ENCODE results near the gene ASB3. TPM values are rescaled to one million over a fixed set of nuclear protein-coding genes. Genes with fewer than 3 reads are reported as not detected.
A peak's percentile ranks its signal among the peaks of the same experiment; 100 is the strongest.

ASB3 gene
- polyA plus RNA-seq, 3 donors = 6.7 to 14.9 (median 8.1) TPM

DNA sequence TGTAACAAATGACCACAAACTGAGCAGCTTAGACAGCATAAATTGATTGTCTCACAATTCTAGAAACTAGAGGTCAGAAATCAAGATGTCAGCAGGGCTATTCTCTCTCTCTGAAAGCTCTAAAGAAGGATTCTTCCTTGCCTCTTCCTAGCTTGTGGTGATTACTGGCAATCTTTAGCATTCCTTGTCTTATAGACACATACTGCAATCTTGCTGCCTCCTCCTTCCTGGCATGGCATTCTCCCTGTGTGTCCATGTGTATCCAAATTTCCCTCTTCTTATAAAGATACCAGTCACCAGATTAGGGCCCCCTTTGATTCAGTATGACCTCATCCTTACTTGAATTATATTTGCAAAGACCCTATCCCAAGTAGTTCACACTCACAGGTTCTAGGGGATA lies 2.3 kb downstream of the ASB3 start:
- Mint-ChIP-seq H3K27me3 (ENCODE audit: low read depth in 3 of 3) (no peaks in the 10 kb centered on the region), H3K9me3 (peaks cover 0 to 2% (median 0%) of the 10 kb centered on the region in 7 donors), H3K4me1 (peaks cover 45% of the 10 kb centered on the region), H3K4me3 (no peak overlapping the region), H3K27ac (peak overlapping the region in 2 of 7 donors; percentile 16 to 67), H3K36me3 (peaks cover 9 to 18% of the 10 kb centered on the region in 2 donors)
- Histone ChIP-seq H3K9me3 (replicated peaks in 1 of 2; ENCODE audit: control insufficient read depth in 1 of 2, insufficient read depth in 1 of 2, low read length in 2 of 2) (no peaks in the 10 kb centered on the region), H3K27me3 (ENCODE audit: control insufficient read depth in 2 of 2, insufficient read depth in 2 of 2, low read length in 2 of 2) (no peaks in the 10 kb centered on the region), H2AFZ (ENCODE audit: insufficient read depth, low read depth, low read length, poor library complexity, severe bottlenecking) (no peak overlapping the region), H3K4me2 (replicated peaks; ENCODE audit: extremely low read depth, low read length, poor library complexity, severe bottlenecking) (no peak overlapping the region), H3K4me3 (replicated peaks in 1 of 3; ENCODE audit: low read depth in 2 of 3, low read length in 3 of 3) (no peak overlapping the region), H3K27ac (ENCODE audit: low read depth in 1 of 2, low read length in 2 of 2) (peak overlapping the region in 1 of 2 donors; percentile 26), H3K4me1 (ENCODE audit: control insufficient read depth in 1 of 2, insufficient read depth in 2 of 2, low read length in 2 of 2) (peaks cover 23 to 33% of the 10 kb centered on the region in 2 donors), H3K36me3 (replicated peaks in 1 of 2; ENCODE audit: control insufficient read depth in 1 of 2, insufficient read depth in 2 of 2, low read length in 2 of 2) (peaks cover 2 to 27% of the 10 kb centered on the region in 2 donors), H3K79me2 (ENCODE audit: insufficient read depth, low read length) (peaks cover 100% of the 10 kb centered on the region), H4K20me1 (ENCODE audit: insufficient read depth, low read length) (no peaks in the 10 kb centered on the region), H3K9ac (ENCODE audit: insufficient read depth, low read length, poor library complexity, severe bottlenecking) (no peak overlapping the region)
- DNase-seq = no peak
- TF ChIP-seq CTCF (IDR thresholded peaks at IDR 0.05) = no peak
- intact Hi-C loops (cut with micrococcal nuclease) = no loop called here

- Mint-ChIP-seq H3K4me3 (no peak overlapping the region), H3K27me3 (ENCODE audit: low read depth in 3 of 3) (no peaks in the 10 kb centered on the region), H3K4me1 (peaks cover 44% of the 10 kb centered on the region), H3K27ac (peak overlapping the region in 3 of 7 donors; percentile 35 to 60 (median 36)), H3K36me3 (peaks cover 10 to 18% of the 10 kb centered on the region in 2 donors), H3K9me3 (peaks cover 0 to 2% (median 0%) of the 10 kb centered on the region in 7 donors)
- Histone ChIP-seq H2AFZ (ENCODE audit: insufficient read depth, low read depth, low read length, poor library complexity, severe bottlenecking) (no peak overlapping the region), H3K4me1 (ENCODE audit: control insufficient read depth in 1 of 2, insufficient read depth in 2 of 2, low read length in 2 of 2) (peaks cover 16 to 33% of the 10 kb centered on the region in 2 donors), H3K27ac (ENCODE audit: low read depth in 1 of 2, low read length in 2 of 2) (peak overlapping the region in 1 of 2 donors; percentile 48), H4K20me1 (ENCODE audit: insufficient read depth, low read length) (no peaks in the 10 kb centered on the region), H3K36me3 (replicated peaks in 1 of 2; ENCODE audit: control insufficient read depth in 1 of 2, insufficient read depth in 2 of 2, low read length in 2 of 2) (peaks cover 2 to 29% of the 10 kb centered on the region in 2 donors), H3K27me3 (ENCODE audit: control insufficient read depth in 2 of 2, insufficient read depth in 2 of 2, low read length in 2 of 2) (no peaks in the 10 kb centered on the region), H3K4me2 (replicated peaks; ENCODE audit: extremely low read depth, low read length, poor library complexity, severe bottlenecking) (no peak overlapping the region), H3K79me2 (ENCODE audit: insufficient read depth, low read length) (peaks cover 99% of the 10 kb centered on the region), H3K9me3 (replicated peaks in 1 of 2; ENCODE audit: control insufficient read depth in 1 of 2, insufficient read depth in 1 of 2, low read length in 2 of 2) (no peaks in the 10 kb centered on the region), H3K9ac (ENCODE audit: insufficient read depth, low read length, poor library complexity, severe bottlenecking) (no peak overlapping the region), H3K4me3 (replicated peaks in 1 of 3; ENCODE audit: low read depth in 2 of 3, low read length in 3 of 3) (no peak overlapping the region)
- DNase-seq = no peak
- TF ChIP-seq CTCF (IDR thresholded peaks at IDR 0.05) = no peak
- WGBS (ENCODE audit: insufficient coverage) = 58% methylated on average over 5 of the region's 8 CpGs
- intact Hi-C loops (cut with micrococcal nuclease) = no loop called here
These were observed 4.1 kb downstream of the ASB3 start for GRCh38 chr2:53782676-53783075.

Measured in CD14-positive monocyte (primary cell).